Measurements from ENCODE around the gene NOD2.

- TF ChIP-seq EZH2 (IDR thresholded peaks at IDR 0.05) (no peak), CTCF (IDR thresholded peaks at IDR 0.05) (peak; percentile 55), EZH2phosphoT487 (IDR thresholded peaks at IDR 0.05) (no peak)
Observed at GRCh38 chr16:50677351-50677750, 16.1 kb upstream of the NOD2 start.

All from neural progenitor cell (in vitro differentiated cells).